ENCODE results near the gene PTBP1. TPM values are rescaled to one million over a fixed set of nuclear protein-coding genes. Genes with fewer than 3 reads are reported as not detected.
A peak's percentile ranks its signal among the peaks of the same experiment; 100 is the strongest.

The PTBP1 gene
- total RNA-seq, 2 experiments from 2014 or later, result 584 to 738 TPM

DNA sequence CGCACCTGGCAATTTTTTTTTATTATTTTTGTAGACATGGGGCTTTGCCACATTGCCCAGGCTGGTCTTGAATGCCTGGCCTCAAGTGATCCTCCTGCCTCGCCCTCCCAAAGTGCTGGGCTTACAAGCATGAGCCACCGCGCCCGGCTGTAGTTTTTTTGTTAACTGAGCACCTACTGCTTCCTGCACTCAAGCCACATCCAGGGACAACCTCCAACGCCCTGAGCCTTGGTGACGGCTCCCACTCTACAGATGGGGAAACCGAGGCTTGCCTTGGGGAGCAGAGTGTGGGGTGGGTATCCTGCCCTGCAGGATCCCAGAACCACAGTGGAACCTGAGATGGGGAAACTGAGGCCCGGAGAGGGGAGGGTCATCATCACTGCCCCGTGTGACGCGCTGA lies 57.9 kb downstream of the PTBP1 start:
- Mint-ChIP-seq H3K4me1 (no peaks in the 10 kb centered on the region), H3K4me3 (no peak overlapping the region), H3K27ac (no peak overlapping the region), H3K27me3 (peaks cover 11% of the 10 kb centered on the region), H3K36me3 (ENCODE audit: low read depth) (no peaks in the 10 kb centered on the region), H3K9me3 (ENCODE audit: low read depth) (no peaks in the 10 kb centered on the region)
- ATAC-seq, result no peak
- intact Hi-C loops (cut with DNase I, micrococcal nuclease), result loop anchor here in 1 of 2 experiments (10.0 kb wide), 1 partner anchor 80 kb away; no protein-coding TSS in a partner anchor
- ChIA-PET CTCF (interaction anchor here (1.0 kb wide), 1 partner anchor 92 kb away, joined by 3 read pairs; no protein-coding TSS in a partner anchor), POLR2A (no interaction called here)
- no peak for DNase-seq

DNA sequence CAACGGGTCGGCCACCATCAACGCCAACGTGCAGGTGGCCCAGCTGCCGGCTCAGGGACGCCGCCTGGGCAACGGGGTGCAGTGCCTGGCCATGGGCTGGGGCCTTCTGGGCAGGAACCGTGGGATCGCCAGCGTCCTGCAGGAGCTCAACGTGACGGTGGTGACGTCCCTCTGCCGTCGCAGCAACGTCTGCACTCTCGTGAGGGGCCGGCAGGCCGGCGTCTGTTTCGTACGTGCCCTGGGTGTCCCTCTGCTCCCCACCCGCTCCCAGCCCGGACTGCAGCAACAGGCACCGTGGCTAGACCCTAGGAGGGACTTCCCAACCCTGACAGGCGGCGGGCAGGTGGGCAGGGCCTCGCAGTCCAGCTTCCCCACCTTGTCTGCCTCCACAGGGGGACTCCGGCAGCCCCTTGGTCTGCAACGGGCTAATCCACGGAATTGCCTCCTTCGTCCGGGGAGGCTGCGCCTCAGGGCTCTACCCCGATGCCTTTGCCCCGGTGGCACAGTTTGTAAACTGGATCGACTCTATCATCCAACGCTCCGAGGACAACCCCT lies 58.4 kb downstream of the PTBP1 start:
- intact Hi-C loops (cut with DNase I, micrococcal nuclease), result loop anchor here in 1 of 2 experiments (10.0 kb wide), 1 partner anchor 81 kb away; no protein-coding TSS in a partner anchor
- Mint-ChIP-seq H3K4me1 (no peaks in the 10 kb centered on the region), H3K27ac (no peak overlapping the region), H3K4me3 (no peak overlapping the region), H3K36me3 (ENCODE audit: low read depth) (no peaks in the 10 kb centered on the region), H3K9me3 (ENCODE audit: low read depth) (no peaks in the 10 kb centered on the region), H3K27me3 (peaks cover 10% of the 10 kb centered on the region)
- DNase-seq (no peak), ATAC-seq (no peak)
- CTCF ChIA-PET, result interaction anchor here (1.0 kb wide), 1 partner anchor 92 kb away, joined by 3 read pairs; no protein-coding TSS in a partner anchor
- POLR2A ChIA-PET, result no interaction called here

DNA sequence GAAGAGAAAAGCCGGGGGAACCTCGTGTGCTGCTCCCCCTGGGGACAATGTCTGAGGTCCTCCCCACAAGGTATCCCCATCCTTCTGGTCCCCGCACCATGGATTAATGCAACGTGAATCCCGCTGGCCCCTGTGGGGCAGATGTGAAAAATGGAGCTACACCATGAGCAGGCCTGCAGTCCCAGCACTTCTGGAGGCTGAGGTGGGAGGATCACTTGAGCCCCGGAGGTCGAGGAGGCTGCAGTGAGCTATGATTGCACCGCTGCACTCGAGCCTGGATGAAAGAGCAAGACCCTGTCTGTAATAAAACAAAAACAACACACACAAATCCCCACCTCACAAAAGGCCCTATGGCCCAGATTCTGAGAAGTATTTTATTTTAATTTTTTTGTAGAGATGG lies 61.0 kb downstream of the PTBP1 start:
- Mint-ChIP-seq H3K4me3 (no peak overlapping the region), H3K27me3 (peaks cover 13% of the 10 kb centered on the region), H3K9me3 (ENCODE audit: low read depth) (no peaks in the 10 kb centered on the region), H3K4me1 (peaks cover 8% of the 10 kb centered on the region), H3K36me3 (ENCODE audit: low read depth) (no peaks in the 10 kb centered on the region), H3K27ac (no peak overlapping the region)
- intact Hi-C loops (cut with DNase I, micrococcal nuclease), result loop anchor here in 1 of 2 experiments (10.0 kb wide), 1 partner anchor 83 kb away; no protein-coding TSS in a partner anchor
- POLR2A ChIA-PET, result interaction anchor here (0.7 kb wide), 1 partner anchor 20 kb away, joined by 5 read pairs; no protein-coding TSS in a partner anchor
- no peak for ATAC-seq
- CTCF ChIA-PET, result interaction anchor here (0.8 kb wide), 1 partner anchor 126 kb away, joined by 3 read pairs; the partner anchor contains the start of gene WDR18
- DNase-seq, result no peak

DNA sequence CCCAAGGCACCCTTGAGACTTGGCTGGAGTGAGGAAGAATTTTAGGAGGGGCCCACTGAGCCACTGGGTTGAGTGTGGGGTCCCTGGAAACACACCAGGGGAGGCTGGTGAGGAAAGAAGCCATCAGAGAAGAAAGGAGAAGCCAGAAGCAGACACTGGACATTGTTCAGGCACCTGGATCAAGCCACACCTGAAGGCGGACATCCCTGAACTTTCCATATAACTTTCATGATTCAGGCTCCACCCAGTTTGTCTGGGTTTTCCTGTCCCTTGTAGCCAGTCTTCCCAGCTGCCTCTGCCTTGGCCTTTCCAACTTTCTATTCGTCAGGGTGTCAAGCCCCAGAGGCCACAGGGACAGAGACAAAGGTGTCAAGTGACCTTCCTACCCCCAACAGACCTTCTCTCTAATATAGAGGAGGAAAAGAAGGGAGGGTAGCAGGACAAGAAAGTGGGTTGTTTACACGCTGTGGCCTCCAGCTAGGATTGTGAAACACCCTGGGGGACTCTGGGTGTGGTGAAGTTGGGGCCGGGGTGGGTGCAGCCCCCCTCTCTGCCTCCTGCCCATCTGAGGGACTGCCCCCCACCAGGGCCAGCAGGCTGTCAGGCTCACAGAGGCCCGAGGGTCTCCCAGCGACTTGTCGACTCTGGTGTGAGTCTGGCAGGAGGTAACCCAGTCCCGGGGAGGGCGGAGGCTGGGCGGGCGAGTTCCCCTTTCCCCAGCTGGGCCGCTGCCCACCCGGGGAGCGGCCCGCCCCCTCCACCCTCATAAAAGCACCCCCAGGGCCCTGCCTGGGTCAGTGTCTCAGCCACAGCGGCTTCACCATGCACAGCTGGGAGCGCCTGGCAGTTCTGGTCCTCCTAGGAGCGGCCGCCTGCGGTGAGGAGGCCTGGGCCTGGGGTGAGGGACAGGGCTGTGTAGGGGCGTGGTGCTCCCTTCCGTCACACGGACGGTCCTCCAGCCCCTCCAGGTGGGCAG lies 61.9 kb downstream of the PTBP1 start, which contains the start of gene CFD:
Gene CFD (plus strand): TSS at position 797 of the 976 bp plus-strand sequence. CDS start 26 bp downstream, at position 823.
- no peaks in the 10 kb centered on the region for H3K36me3 Mint-ChIP-seq (ENCODE audit: low read depth)
- ChIA-PET CTCF (no interaction called here), POLR2A (no interaction called here)
- ATAC-seq (no peak), DNase-seq (no peak)
- H3K4me1 Mint-ChIP-seq, result peaks cover 13% of the 10 kb centered on the region
- intact Hi-C loops (cut with DNase I, micrococcal nuclease), result loop anchor here in 1 of 2 experiments (10.0 kb wide), 1 partner anchor 84 kb away; no protein-coding TSS in a partner anchor
- peaks cover 13% of the 10 kb centered on the region for H3K27me3 Mint-ChIP-seq
- H3K9me3 Mint-ChIP-seq (ENCODE audit: low read depth), result no peaks in the 10 kb centered on the region
- H3K4me3 Mint-ChIP-seq, result no peak within 1 kb of the TSS
- H3K27ac Mint-ChIP-seq, result no peak within 1 kb of the TSS

DNA sequence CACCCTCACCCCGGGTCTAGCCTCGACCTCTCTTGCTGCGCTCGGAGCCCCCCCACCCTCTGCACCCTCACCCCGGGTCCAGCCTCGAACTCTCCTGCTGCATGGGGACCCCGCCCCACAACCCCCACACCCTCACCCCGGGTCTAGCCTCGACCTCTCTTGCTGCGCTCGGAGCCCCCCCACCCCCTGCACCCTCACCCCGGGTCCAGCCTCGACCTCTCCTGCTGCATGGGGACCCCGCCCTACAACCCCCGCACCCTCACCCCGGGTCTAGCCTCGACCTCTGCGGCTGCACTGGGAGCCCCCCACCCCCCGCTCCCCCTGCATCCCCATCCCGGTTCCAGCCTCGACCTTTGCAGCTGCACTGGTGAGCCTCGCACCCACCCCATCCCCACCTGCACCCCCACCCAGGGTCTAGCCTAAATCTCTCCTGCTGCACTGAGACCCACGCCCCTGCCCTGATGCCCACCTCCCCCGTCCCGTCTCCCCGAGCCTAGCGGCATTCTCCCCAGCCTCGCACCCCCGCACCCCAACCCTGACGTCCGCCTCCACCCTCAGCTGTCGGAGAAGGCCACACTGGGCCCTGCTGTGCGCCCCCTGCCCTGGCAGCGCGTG lies 64.0 kb downstream of the PTBP1 start:
- Mint-ChIP-seq H3K27ac (no peak overlapping the region), H3K27me3 (peaks cover 13% of the 10 kb centered on the region), H3K36me3 (ENCODE audit: low read depth) (no peaks in the 10 kb centered on the region), H3K4me1 (peaks cover 13% of the 10 kb centered on the region), H3K4me3 (no peak overlapping the region), H3K9me3 (ENCODE audit: low read depth) (no peaks in the 10 kb centered on the region)
- ATAC-seq (no peak), DNase-seq (no peak)
- ChIA-PET CTCF (interaction anchor here (1.3 kb wide), 1 partner anchor 62 kb away, joined by 4 read pairs; no protein-coding TSS in a partner anchor), POLR2A (no interaction called here)
- intact Hi-C loops (cut with DNase I, micrococcal nuclease), result no loop called here

Small RNA genes lying within 50 kb of the gene (microRNA-seq; reads per million reads assigned to microRNA genes)
- gene MIR3187 (ENCODE audit: borderline replicate concordance) (103 reads per million, percentile 65 among the genes with 10 or more reads in this experiment), gene MIR4745 (ENCODE audit: borderline replicate concordance) (31.7 reads per million, percentile 50 among the genes with 10 or more reads in this experiment)

Other genes starting within 250 kb of the PTBP1 start
- gene BSG, start 224.9 kb upstream of the PTBP1 start, total RNA-seq, result 100 to 1,000 TPM; 165 to 175 TPM
- under 1 TPM; 0.48 to 0.53 TPM for gene HCN2, start 207.6 kb upstream of the PTBP1 start, total RNA-seq
- 10 to 100 TPM; 69.0 to 77.4 TPM for gene POLRMT, start 163.9 kb upstream of the PTBP1 start, total RNA-seq
- gene FGF22, start 157.6 kb upstream of the PTBP1 start, total RNA-seq, result not detected
- 10 to 100 TPM; 83.0 to 91.3 TPM for gene RNF126, start 134.2 kb upstream of the PTBP1 start, total RNA-seq
- 10 to 100 TPM in 1 of 2 experiments, 1 to 10 TPM in 1; 8.5 to 10.1 TPM for gene FSTL3, start 121.1 kb upstream of the PTBP1 start, total RNA-seq
- not detected for gene PRSS57, start 102.0 kb upstream of the PTBP1 start, total RNA-seq
- under 1 TPM in 1 of 2 experiments, not detected in 1; 0.18 TPM for gene PALM, start 88.5 kb upstream of the PTBP1 start, total RNA-seq
- gene MISP, start 46.3 kb upstream of the PTBP1 start, total RNA-seq, result under 1 TPM in 1 of 2 experiments, not detected in 1; 0.07 TPM
- not detected for gene PLPPR3, start 24.5 kb downstream of the PTBP1 start, total RNA-seq
- gene AZU1, start 30.4 kb downstream of the PTBP1 start, total RNA-seq, result not detected
- not detected for gene PRTN3, start 43.5 kb downstream of the PTBP1 start, total RNA-seq
- not detected for gene ELANE, start 54.9 kb downstream of the PTBP1 start, total RNA-seq
- 1 to 10 TPM in 1 of 2 experiments, under 1 TPM in 1; 0.79 to 1.5 TPM for gene CFD, start 62.2 kb downstream of the PTBP1 start, total RNA-seq
- 10 to 100 TPM; 52.6 to 70.3 TPM for gene MED16, start 95.7 kb downstream of the PTBP1 start, total RNA-seq
- gene RNU6-9, start 96.0 kb downstream of the PTBP1 start, total RNA-seq, result not detected
- gene R3HDM4, start 115.8 kb downstream of the PTBP1 start, total RNA-seq, result 10 to 100 TPM; 73.7 to 83.3 TPM
- 10 to 100 TPM; 14.3 to 18.4 TPM for gene KISS1R, start 119.9 kb downstream of the PTBP1 start, total RNA-seq
- gene ARID3A, start 128.6 kb downstream of the PTBP1 start, total RNA-seq, result 10 to 100 TPM; 25.1 to 36.0 TPM
- 10 to 100 TPM; 71.6 to 87.8 TPM for gene WDR18, start 186.9 kb downstream of the PTBP1 start, total RNA-seq
- gene GRIN3B, start 203.0 kb downstream of the PTBP1 start, total RNA-seq, result under 1 TPM in 1 of 2 experiments, not detected in 1; 0.09 TPM
- gene TMEM259, start 223.7 kb downstream of the PTBP1 start, total RNA-seq, result 100 to 1,000 TPM; 106 to 128 TPM
- gene RNU6-2, start 224.1 kb downstream of the PTBP1 start, total RNA-seq, result not detected
- gene CNN2, start 229.2 kb downstream of the PTBP1 start, total RNA-seq, result 100 to 1,000 TPM; 108 to 130 TPM
- gene ABCA7, start 242.7 kb downstream of the PTBP1 start, total RNA-seq, result 10 to 100 TPM; 14.4 to 16.9 TPM